Measurements from ENCODE around the gene ZNF878. TPM values are rescaled to one million over a fixed set of nuclear protein-coding genes. Genes with fewer than 3 reads are reported as not detected.
"Not testable (repeated sequence)": the region's sequence is repeated elsewhere in the genome, so short reads cannot be mapped to it uniquely, and the experiment has no call there.

The ZNF878 gene
- total and polyA plus RNA-seq, 7 donors = 0.03 TPM; not detected in 5

DNA sequence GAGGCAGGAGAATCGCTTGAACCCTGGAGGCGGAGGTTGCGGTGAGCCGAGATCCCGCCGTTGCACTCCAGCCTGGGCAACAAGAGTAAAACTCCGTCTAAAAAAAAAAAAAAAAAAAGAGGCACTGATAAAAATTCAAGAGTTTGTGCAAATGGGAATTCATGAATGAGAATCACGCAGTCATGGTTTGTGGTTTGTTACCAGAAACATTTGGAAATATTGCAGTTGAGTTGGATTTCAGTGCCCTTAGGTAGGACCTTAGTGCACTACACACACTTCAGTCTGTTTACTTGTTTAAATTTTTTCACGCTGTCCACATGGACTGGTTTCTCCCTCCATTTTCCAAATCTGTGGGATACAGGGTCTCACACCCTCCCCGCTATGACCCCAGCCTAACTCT is 40.2 kb upstream of the ZNF878 start:
- intact Hi-C loops (cut with DNase I) = no loop called here
- Histone ChIP-seq H3K36me3 (ENCODE audit: insufficient read depth in 1 of 2, low read depth in 1 of 2) (peaks cover 0 to 10% of the 10 kb centered on the region in 2 donors), H3K4me3 (peak overlapping the region; percentile 67), H3K27ac (no peak overlapping the region), H3K4me1 (no peaks in the 10 kb centered on the region), H3K9me3 (peaks cover 5% of the 10 kb centered on the region), H3K27me3 (ENCODE audit: insufficient read depth in 3 of 3, low read length in 2 of 3) (no peaks in the 10 kb centered on the region)
- ATAC-seq = no peak
- 32 to 39% (median 32%) methylated on average over 10 of the region's 10 CpGs for WGBS, 3 donors
- no peak for DNase-seq
- TF ChIP-seq CTCF (IDR thresholded peaks at IDR 0.05) = no peak

DNA sequence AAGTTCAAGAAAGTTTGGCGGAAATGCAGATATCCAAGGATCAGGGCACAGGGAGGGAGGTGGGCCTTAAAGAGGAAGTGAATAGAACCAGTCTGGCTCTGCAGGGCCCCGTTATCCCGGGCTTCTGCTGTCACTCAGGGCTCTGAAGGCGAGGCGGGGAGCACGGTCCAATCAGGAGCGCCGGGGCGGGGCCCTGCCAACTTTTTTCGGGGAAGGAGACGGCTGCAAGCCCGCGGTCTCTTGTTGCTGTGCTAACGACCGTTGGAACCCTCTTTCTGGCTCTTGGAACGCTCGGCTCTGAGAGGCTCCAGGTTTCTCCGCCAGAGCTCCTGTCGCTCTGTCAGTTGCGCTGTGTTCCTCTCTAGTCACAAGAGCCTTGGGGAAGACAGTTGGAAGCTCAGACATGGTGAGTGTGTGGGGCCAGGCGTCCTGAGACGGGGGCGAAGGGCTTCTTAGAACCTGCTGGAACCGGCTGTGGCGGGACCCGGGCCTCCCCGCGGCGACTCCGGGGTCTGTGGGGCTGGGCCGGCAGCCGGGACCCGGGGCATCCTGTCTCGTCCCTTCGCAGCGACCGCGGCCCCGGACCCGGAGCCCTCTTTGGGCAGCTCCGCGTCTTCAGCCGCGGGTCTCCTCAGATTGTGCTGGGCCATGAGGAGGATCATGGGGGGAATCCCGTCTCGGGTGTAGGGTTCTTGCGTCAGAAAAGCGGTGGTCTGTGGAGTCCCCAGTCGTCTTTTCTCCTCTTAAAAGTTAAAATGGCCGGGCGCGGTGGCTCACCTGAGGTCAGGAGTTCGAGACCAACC is 39.5 kb upstream of the ZNF878 start:
- peaks cover 5% of the 10 kb centered on the region for H3K9me3 ChIP-seq
- ATAC-seq (peak; percentile 63 to 88 (median 72)), DNase-seq (peak; percentile 84 to 90)
- no peaks in the 10 kb centered on the region for H3K4me1 ChIP-seq
- peak overlapping the region; percentile 67 for H3K4me3 ChIP-seq
- intact Hi-C loops (cut with DNase I) = no loop called here
- H3K36me3 ChIP-seq (ENCODE audit: insufficient read depth in 1 of 2, low read depth in 1 of 2) = peaks cover 0 to 9% of the 10 kb centered on the region in 2 donors
- no peak for TF ChIP-seq CTCF (IDR thresholded peaks at IDR 0.05)
- no peaks in the 10 kb centered on the region for H3K27me3 ChIP-seq (ENCODE audit: insufficient read depth in 3 of 3, low read length in 2 of 3)
- H3K27ac ChIP-seq = peak overlapping the region; percentile 46
- WGBS, 3 donors = 2 to 8% (median 3%) methylated on average over 53 of the region's 53 CpGs

DNA sequence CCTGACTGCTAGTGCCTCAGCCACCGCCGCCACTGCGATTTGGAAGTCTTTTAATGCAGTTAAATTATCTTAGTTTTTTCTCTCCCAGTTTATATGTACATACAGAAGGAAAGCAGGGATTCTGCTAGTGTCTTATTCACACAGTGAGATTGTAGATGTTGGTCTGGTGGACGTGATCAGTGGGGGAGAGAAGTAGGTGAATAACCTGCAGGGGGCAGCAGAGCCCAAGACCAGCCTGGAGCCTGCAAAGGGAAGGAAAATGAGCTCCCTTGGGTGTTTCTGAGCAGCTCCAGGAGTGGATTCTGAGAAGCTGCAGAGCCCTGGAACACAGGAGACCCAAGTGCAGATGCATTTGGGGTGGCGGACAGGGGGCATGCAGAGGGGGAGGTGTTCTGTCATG is 38.0 kb upstream of the ZNF878 start:
- no peak overlapping the region for H3K27ac ChIP-seq
- peaks cover 13% of the 10 kb centered on the region for H3K9me3 ChIP-seq
- WGBS, 3 donors = 52 to 64% (median 58%) methylated on average over 5 of the region's 5 CpGs
- DNase-seq = peak; percentile 56 to 71
- TF ChIP-seq CTCF (IDR thresholded peaks at IDR 0.05) = peak; percentile 48
- no peak overlapping the region for H3K4me3 ChIP-seq
- peak in 1 of 4 donors; percentile 55 for ATAC-seq
- intact Hi-C loops (cut with DNase I) = no loop called here
- H3K36me3 ChIP-seq (ENCODE audit: insufficient read depth in 1 of 2, low read depth in 1 of 2) = peaks cover 0 to 9% of the 10 kb centered on the region in 2 donors
- no peaks in the 10 kb centered on the region for H3K4me1 ChIP-seq
- no peaks in the 10 kb centered on the region for H3K27me3 ChIP-seq (ENCODE audit: insufficient read depth in 3 of 3, low read length in 2 of 3)

DNA sequence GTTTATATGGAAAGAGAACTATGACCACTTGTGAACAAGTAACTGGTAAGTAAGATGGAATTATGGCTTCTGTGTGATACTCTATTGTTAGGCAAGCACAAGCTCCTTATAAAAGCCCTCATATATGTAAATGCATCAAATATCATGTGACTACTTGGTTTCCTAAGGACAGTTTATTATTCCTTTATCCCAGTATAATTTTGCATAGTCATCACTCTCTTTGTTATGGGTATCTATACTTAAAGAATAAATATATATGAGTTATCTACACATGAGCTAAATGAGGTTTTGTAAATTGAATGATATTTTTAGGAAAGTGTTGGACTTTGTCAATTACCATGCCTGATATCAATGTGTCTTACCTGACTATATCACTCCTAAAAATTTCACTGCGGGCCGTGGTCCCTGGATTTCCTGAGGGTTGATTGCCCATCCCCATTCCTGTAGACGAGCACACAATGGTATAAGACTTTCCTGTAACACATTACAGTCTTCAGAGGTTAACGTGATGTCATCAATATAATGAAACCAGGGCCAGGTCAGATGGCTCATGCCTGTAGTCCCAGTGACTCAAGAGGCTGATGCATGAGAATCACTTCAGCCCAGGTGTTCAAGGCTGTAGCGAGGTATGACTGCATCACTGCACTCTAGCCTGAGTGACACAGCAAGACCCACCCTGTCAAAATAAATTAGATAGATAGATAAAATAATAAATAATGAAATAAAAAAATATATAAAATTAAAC is 32.5 kb upstream of the ZNF878 start:
- peaks cover 0 to 7% of the 10 kb centered on the region in 2 donors for H3K36me3 ChIP-seq (ENCODE audit: insufficient read depth in 1 of 2, low read depth in 1 of 2)
- peaks cover 52% of the 10 kb centered on the region for H3K9me3 ChIP-seq
- no peak for DNase-seq
- H3K4me3 ChIP-seq = no peak overlapping the region
- TF ChIP-seq CTCF (IDR thresholded peaks at IDR 0.05) = no peak
- intact Hi-C loops (cut with DNase I) = no loop called here
- 87 to 94% (median 93%) methylated on average over 5 of the region's 5 CpGs for WGBS, 3 donors
- H3K27ac ChIP-seq = no peak overlapping the region
- H3K4me1 ChIP-seq = no peaks in the 10 kb centered on the region
- H3K27me3 ChIP-seq (ENCODE audit: insufficient read depth in 3 of 3, low read length in 2 of 3) = no peaks in the 10 kb centered on the region
- no peak for ATAC-seq

GRCh38 chr19:12083336-12083735 is 30.6 kb upstream of the ZNF878 start:
- intact Hi-C loops (cut with DNase I); DNase-seq: not testable (repeated sequence)

More at GRCh38 chr19:12083336-12083735, 30.6 kb upstream of the ZNF878 start:
- Histone ChIP-seq H3K9me3 (peaks cover 68% of the 10 kb centered on the region), H3K36me3 (ENCODE audit: insufficient read depth in 1 of 2, low read depth in 1 of 2) (peaks cover 5 to 14% of the 10 kb centered on the region in 2 donors)
- not testable (repeated sequence) for H3K4me3 ChIP-seq; H3K27ac ChIP-seq; H3K27me3 ChIP-seq (ENCODE audit: insufficient read depth in 3 of 3, low read length in 2 of 3); ATAC-seq; H3K4me1 ChIP-seq
- WGBS, 3 donors = 95 to 98% (median 97%) methylated on average over 6 of the region's 6 CpGs
